GM23248 (cell line): ENCODE measurements around the gene ZFAND3.
"Not testable (repeated sequence)": the region's sequence is repeated elsewhere in the genome, so short reads cannot be mapped to it uniquely, and the experiment has no call there.

Experiments used
- EZH2 ChIP-seq: fragments of 200-600 bp; sonication (generic); IDR thresholded peaks from 2 replicates; pipeline ENCODE4 v1.6.1; 2018; ENCODE audit warnings: antibody characterized with exemption, mild to moderate bottlenecking; ENCODE audit not compliant: insufficient read depth, poor library complexity, severe bottlenecking
- EZH2phosphoT487 ChIP-seq: fragments of 200-600 bp; sonication (generic); IDR thresholded peaks from 2 replicates; pipeline ENCODE4 v1.6.1; 2018; ENCODE audit warnings: antibody characterized with exemption, moderate library complexity, mild to moderate bottlenecking, low read depth; ENCODE audit not compliant: insufficient read depth

DNA sequence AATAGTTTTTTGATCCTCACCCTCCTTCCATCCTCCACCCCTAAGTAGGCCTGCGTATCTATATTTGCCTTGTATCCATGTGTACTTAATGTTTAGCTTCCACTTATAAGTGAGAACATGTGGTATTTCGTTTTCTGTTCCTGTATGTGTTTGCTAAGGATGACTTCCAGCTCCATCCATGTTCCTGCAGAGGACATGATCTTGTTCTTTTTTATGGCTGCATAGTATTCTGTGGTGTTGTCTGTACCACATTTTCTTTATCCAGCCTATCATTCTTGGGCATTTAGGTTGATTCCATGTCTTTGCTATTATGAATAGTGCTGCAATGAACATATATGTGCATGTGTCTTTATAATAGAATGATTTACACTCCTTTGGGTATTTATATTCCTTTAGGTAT, 129.1 kb downstream of the ZFAND3 start:
- not testable (repeated sequence) for TF ChIP-seq EZH2, EZH2phosphoT487
